OCI-LY7 (cell line): ENCODE data around the gene RAD51.

Experiments
- CTCF ChIP-seq: fragments of 200-600 bp; sonication (generic); conservative IDR thresholded peaks from 2 replicates; pipeline ENCODE4 v1.5.1; 2014; ENCODE audit warnings: mild to moderate bottlenecking, antibody characterized with exemption, low read length, moderate library complexity, mixed read lengths
- EZH2phosphoT487 ChIP-seq: fragments of 200-600 bp; sonication (generic); IDR thresholded peaks from 2 replicates; pipeline ENCODE4 v1.6.1; 2018; ENCODE audit warnings: low read depth, borderline replicate concordance, mild to moderate bottlenecking, mixed run types, antibody characterized with exemption, low read length, moderate library complexity, mixed read lengths

GRCh38 chr15:40756938-40757337, 62.0 kb downstream of the RAD51 start:
- no peak for TF ChIP-seq CTCF
- TF ChIP-seq EZH2phosphoT487 = no peak
